IPS DF 6.9 (cell line): ENCODE results near the gene MAGI2.
"Not testable (repeated sequence)": the region's sequence is repeated elsewhere in the genome, so short reads cannot be mapped to it uniquely, and the experiment has no call there.

Experiments used
- DNase-seq: peaks from one replicate; pipeline ENCODE4 v3.0.0-alpha.2; 2013; ENCODE audit warnings: low read depth, low spot score
- H3K27ac ChIP-seq: one replicate; pipeline ENCODE4 v1.5.1; 2013; ENCODE audit warnings: low read length, control low read depth
- H3K27me3 ChIP-seq: 2 replicates; pipeline ENCODE4 v1.6.1; 2013; ENCODE audit warnings: mild to moderate bottlenecking, low read length; ENCODE audit not compliant: control insufficient read depth, insufficient read depth
- H3K36me3 ChIP-seq: 2 replicates; pipeline ENCODE4 v1.6.1; 2013; ENCODE audit warnings: low read length; ENCODE audit not compliant: control insufficient read depth, insufficient read depth
- H3K4me1 ChIP-seq: 2 replicates; pipeline ENCODE4 v1.6.1; 2013; ENCODE audit warnings: low read length; ENCODE audit not compliant: control insufficient read depth, insufficient read depth
- H3K4me3 ChIP-seq: 2 replicates; pipeline ENCODE4 v1.5.1; 2013; ENCODE audit warnings: mild to moderate bottlenecking, low read length
- H3K9me3 ChIP-seq: 2 replicates; pipeline ENCODE4 v1.6.1; 2013; ENCODE audit warnings: low read length, inconsistent platforms; ENCODE audit not compliant: control insufficient read depth, insufficient read depth
- WGBS: extraction: QIAGEN DNeasy Blood & Tissue Kit; methylation state at CpG from one replicate; pipeline ENCODE4 v1.1.7; 2013; ENCODE audit warnings: mixed read lengths, missing lambda C conversion rate; ENCODE audit not compliant: insufficient read length, insufficient coverage; 5-methylcytosine and 5-hydroxymethylcytosine counted together

MAGI2 gene

GRCh38 chr7:78323118-78323517 is 1130.3 kb downstream of the MAGI2 start:
- H3K36me3 ChIP-seq: no peaks in the 10 kb centered on the region
- H3K4me1 ChIP-seq: no peaks in the 10 kb centered on the region
- no peaks in the 10 kb centered on the region for H3K27me3 ChIP-seq
- no peak overlapping the region for H3K27ac ChIP-seq
- DNase-seq: no peak
- WGBS: no CpG with 5 or more reads among the region's 1 CpG
- H3K9me3 ChIP-seq: no peaks in the 10 kb centered on the region
- no peak overlapping the region for H3K4me3 ChIP-seq

- not testable (repeated sequence) for H3K9me3 ChIP-seq
These were observed 1131.2 kb downstream of the MAGI2 start for GRCh38 chr7:78322231-78322630.

GRCh38 chr7:78317371-78317770 is 1136.1 kb downstream of the MAGI2 start:
- no peaks in the 10 kb centered on the region for H3K9me3 ChIP-seq
- no peaks in the 10 kb centered on the region for H3K4me1 ChIP-seq
- no peaks in the 10 kb centered on the region for H3K36me3 ChIP-seq
- H3K27ac ChIP-seq: no peak overlapping the region
- H3K4me3 ChIP-seq: no peak overlapping the region
- no peaks in the 10 kb centered on the region for H3K27me3 ChIP-seq
- no CpG with 5 or more reads among the region's 12 CpGs for WGBS
- DNase-seq: no peak

More at GRCh38 chr7:78322231-78322630, 1131.2 kb downstream of the MAGI2 start:
- not testable (repeated sequence) for H3K4me1 ChIP-seq, H3K27ac ChIP-seq, DNase-seq, H3K4me3 ChIP-seq, H3K27me3 ChIP-seq, H3K36me3 ChIP-seq
- no CpG with 5 or more reads among the region's 5 CpGs for WGBS

GRCh38 chr7:78316110-78316509 is 1137.4 kb downstream of the MAGI2 start:
- Histone ChIP-seq H3K9me3 (no peaks in the 10 kb centered on the region), H3K27ac (no peak overlapping the region), H3K4me1 (no peaks in the 10 kb centered on the region), H3K4me3 (no peak overlapping the region), H3K36me3 (no peaks in the 10 kb centered on the region), H3K27me3 (no peaks in the 10 kb centered on the region)
- DNase-seq: no peak

GRCh38 chr7:78315119-78315518 is 1138.3 kb downstream of the MAGI2 start:
- no CpG with 5 or more reads among the region's 2 CpGs for WGBS

GRCh38 chr7:78311181-78311580 is 1142.3 kb downstream of the MAGI2 start:
- Histone ChIP-seq H3K27ac (no peak overlapping the region), H3K9me3 (no peaks in the 10 kb centered on the region), H3K36me3 (no peaks in the 10 kb centered on the region), H3K4me3 (no peak overlapping the region), H3K27me3 (no peaks in the 10 kb centered on the region), H3K4me1 (no peaks in the 10 kb centered on the region)
- no CpG with 5 or more reads among the region's 2 CpGs for WGBS
- no peak for DNase-seq

More at GRCh38 chr7:78315119-78315518, 1138.3 kb downstream of the MAGI2 start:
- H3K27ac ChIP-seq: no peak overlapping the region
- DNase-seq: no peak
- no peaks in the 10 kb centered on the region for H3K4me1 ChIP-seq
- no peak overlapping the region for H3K4me3 ChIP-seq
- H3K27me3 ChIP-seq: no peaks in the 10 kb centered on the region
- H3K9me3 ChIP-seq: no peaks in the 10 kb centered on the region
- no peaks in the 10 kb centered on the region for H3K36me3 ChIP-seq

GRCh38 chr7:78307892-78308291 is 1145.6 kb downstream of the MAGI2 start:
- no peaks in the 10 kb centered on the region for H3K27me3 ChIP-seq
- H3K36me3 ChIP-seq: no peaks in the 10 kb centered on the region
- no peak for DNase-seq
- no peak overlapping the region for H3K27ac ChIP-seq
- no peaks in the 10 kb centered on the region for H3K4me1 ChIP-seq
- H3K4me3 ChIP-seq: no peak overlapping the region
- H3K9me3 ChIP-seq: no peaks in the 10 kb centered on the region

- Histone ChIP-seq H3K27me3 (no peaks in the 10 kb centered on the region), H3K4me1 (no peaks in the 10 kb centered on the region), H3K9me3 (no peaks in the 10 kb centered on the region), H3K4me3 (no peak overlapping the region), H3K36me3 (no peaks in the 10 kb centered on the region), H3K27ac (no peak overlapping the region)
- no peak for DNase-seq
- WGBS: no CpG with 5 or more reads among the region's 1 CpG
These were observed 1146.8 kb downstream of the MAGI2 start for GRCh38 chr7:78306634-78307033.

GRCh38 chr7:78301407-78301806 is 1152.1 kb downstream of the MAGI2 start:
- no peak overlapping the region for H3K27ac ChIP-seq
- no peaks in the 10 kb centered on the region for H3K4me1 ChIP-seq
- H3K36me3 ChIP-seq: no peaks in the 10 kb centered on the region
- no CpG with 5 or more reads among the region's 3 CpGs for WGBS
- H3K9me3 ChIP-seq: no peaks in the 10 kb centered on the region
- no peak overlapping the region for H3K4me3 ChIP-seq
- H3K27me3 ChIP-seq: no peaks in the 10 kb centered on the region
- no peak for DNase-seq

GRCh38 chr7:78299088-78299487 is 1154.4 kb downstream of the MAGI2 start:
- no peak overlapping the region for H3K4me3 ChIP-seq
- no peak overlapping the region for H3K27ac ChIP-seq
- no peaks in the 10 kb centered on the region for H3K27me3 ChIP-seq
- DNase-seq: no peak
- no peaks in the 10 kb centered on the region for H3K4me1 ChIP-seq
- H3K9me3 ChIP-seq: no peaks in the 10 kb centered on the region
- H3K36me3 ChIP-seq: no peaks in the 10 kb centered on the region
- WGBS: 100% methylated on average over 1 of the region's 5 CpGs

- Histone ChIP-seq H3K4me1 (no peaks in the 10 kb centered on the region), H3K27me3 (no peaks in the 10 kb centered on the region), H3K36me3 (no peaks in the 10 kb centered on the region), H3K4me3 (no peak overlapping the region), H3K9me3 (no peaks in the 10 kb centered on the region), H3K27ac (no peak overlapping the region)
- no peak for DNase-seq
- no CpG with 5 or more reads among the region's 5 CpGs for WGBS
These were observed 1156.7 kb downstream of the MAGI2 start for GRCh38 chr7:78296644-78297371.
